Activated naive CD8-positive, alpha-beta T cell treated with anti-CD3 and anti-CD28 coated beads, Interleukin-2, amount 50 U/mL, for 16 hours (primary cell): ENCODE measurements around the gene INSC.

ENCODE experiments used
- DNase-seq: peaks from one replicate; pipeline ENCODE4 v3.0.0-alpha.2; 2020; ENCODE audit warnings: low read depth, low spot score

INSC gene

DNA sequence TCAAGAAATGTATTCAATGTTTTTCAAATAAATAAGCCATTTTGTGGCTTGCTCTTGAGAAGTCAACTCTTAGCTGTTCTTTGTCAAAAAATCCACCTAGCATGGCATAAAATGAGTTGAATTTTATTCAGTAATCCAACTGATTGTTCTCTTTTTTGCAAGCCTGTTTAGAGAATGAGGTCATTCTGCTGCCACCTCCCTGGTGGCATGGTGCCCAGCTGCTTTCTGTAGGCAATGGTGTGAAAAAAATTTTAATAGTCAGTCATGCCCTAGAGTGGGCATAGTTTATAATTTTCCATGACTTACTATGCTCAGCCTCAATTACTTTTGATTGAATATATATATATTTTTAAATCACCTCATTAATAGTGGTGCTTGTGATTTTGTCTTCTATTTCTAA, 177.2 kb downstream of the INSC start:
- no peak for DNase-seq

DNA sequence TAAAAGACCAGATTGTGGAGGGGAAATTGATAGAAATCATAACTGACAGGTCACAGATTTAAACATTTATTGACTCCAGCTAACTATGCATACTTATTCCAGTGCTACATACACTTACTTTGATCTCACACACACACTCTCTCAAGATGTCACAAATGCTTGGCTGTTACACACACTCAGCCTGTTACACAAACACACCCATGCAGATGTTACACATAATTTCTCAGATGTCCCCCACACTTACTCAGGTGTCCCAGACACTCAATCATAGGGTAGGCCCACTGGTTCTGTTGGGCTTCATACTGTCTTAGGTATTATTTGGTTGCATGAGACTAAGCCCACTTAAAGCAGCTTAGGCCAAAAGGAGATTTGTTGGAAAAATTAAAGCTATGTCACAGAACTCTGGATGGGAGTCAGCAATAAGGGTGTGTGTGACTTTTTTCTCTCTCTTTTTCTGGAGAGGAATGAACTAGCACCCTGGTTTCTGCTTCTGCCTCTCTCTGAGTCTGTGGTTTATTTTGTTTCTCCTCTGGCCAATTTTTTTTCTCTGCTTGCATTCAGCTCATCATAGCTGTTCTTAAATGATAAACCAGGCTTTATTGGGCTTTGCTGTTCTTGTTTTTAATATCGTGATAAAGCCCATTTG, 179.4 kb downstream of the INSC start:
- DNase-seq = no peak

DNA sequence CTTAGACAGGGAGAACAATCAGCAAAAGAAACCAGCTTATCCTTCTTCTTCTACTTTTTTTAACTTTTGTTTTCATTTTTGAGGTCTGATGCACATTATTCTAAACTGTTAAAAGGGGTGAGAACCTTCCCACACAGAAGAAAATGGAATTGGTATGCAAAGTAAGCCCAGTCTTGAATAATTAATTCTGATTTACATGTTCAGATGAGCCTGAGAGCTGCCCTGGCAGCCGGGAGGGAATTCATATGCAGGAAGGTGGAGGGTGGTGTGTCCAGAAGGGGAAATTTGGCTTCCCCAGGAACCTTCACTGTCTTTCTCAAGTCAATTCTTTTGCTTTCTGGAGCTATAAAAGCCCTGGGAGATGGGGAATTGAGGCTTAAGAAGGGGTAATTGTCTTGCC, 181.0 kb downstream of the INSC start:
- no peak for DNase-seq
